ENCODE measurements around the gene BABAM2. TPM values are rescaled to one million over a fixed set of nuclear protein-coding genes. Genes with fewer than 3 reads are reported as not detected.
"Not testable (repeated sequence)": the region's sequence is repeated elsewhere in the genome, so short reads cannot be mapped to it uniquely, and the experiment has no call there.

BABAM2 gene
- total RNA-seq, 3 donors from 2014 or later (not counting 1 experiment from before 2014, with no cell fraction given): 54.6 to 66.1 (median 59.5) TPM

DNA sequence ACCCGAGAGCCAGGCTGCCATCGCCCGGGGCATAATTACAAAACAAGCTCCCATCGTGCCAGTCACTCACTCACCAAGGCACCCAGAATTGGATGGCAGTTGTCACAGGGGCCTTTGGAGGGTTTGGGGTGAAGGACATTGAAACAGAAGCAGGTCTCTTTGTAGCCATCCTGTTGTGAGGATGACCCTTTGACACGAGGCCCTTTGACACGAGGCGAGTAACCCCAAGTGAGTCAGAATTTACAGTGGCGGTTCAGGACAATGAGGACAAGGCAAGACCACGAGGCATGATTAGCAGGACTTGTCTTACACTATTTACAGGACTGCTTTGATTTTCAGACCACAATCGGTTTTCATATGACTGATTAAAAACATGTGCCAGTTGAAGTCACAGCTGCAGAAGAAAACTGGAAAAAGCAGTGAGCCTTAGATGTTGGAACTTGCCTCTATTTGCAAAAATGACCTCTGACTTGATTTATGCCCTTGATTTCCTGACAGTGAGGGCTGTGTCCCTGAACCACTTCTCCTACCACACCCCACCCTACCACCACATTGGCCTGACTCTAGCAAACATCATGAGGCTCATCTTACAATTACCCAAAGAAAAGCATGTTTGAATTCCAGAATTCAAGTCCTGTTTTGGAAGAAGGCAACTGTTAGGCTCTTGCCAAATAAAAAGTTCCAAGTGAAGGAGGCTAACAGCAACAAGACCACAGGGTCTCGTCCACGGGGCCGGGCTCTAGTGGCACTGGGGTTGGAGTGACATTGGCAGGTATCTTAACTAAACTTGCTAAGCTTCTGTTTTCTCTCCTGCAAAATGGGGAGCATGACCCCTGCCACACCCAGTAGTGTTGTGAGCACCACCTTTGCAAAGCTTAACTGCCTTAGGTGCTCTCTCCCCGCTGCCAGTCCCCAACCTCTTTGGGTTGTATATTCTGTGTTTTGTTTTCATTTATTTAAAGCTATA, 437.7 kb downstream of the BABAM2 start:
- Mint-ChIP-seq H3K27me3 (ENCODE audit: low read depth in 2 of 2) (no peaks in the 10 kb centered on the region), H3K4me3 (no peak overlapping the region), H3K27ac (no peak overlapping the region), H3K9me3 (no peaks in the 10 kb centered on the region), H3K36me3 (peaks cover 6% of the 10 kb centered on the region), H3K4me1 (peaks cover 5 to 10% of the 10 kb centered on the region in 2 donors)
- H3K27me3 ChIP-seq (ENCODE audit: control insufficient read depth, insufficient read depth, low read length): no peaks in the 10 kb centered on the region
- ATAC-seq (no peak), DNase-seq (no peak)
- H3K27ac ChIP-seq (ENCODE audit: low read length): no peak overlapping the region
- 77% methylated on average over 14 of the region's 14 CpGs for WGBS (ENCODE audit: insufficient coverage)
- intact Hi-C loops (cut with micrococcal nuclease): no loop called here
- H3K36me3 ChIP-seq (ENCODE audit: control insufficient read depth, insufficient read depth, low read length): no peaks in the 10 kb centered on the region
- no peak overlapping the region for H3K4me3 ChIP-seq (ENCODE audit: low read length)
- H3K9me3 ChIP-seq (ENCODE audit: control insufficient read depth, insufficient read depth, low read length): no peaks in the 10 kb centered on the region
- no peaks in the 10 kb centered on the region for H3K4me1 ChIP-seq (ENCODE audit: control insufficient read depth, insufficient read depth, low read length)
- no peak for TF ChIP-seq CTCF (IDR thresholded peaks at IDR 0.05)

DNA sequence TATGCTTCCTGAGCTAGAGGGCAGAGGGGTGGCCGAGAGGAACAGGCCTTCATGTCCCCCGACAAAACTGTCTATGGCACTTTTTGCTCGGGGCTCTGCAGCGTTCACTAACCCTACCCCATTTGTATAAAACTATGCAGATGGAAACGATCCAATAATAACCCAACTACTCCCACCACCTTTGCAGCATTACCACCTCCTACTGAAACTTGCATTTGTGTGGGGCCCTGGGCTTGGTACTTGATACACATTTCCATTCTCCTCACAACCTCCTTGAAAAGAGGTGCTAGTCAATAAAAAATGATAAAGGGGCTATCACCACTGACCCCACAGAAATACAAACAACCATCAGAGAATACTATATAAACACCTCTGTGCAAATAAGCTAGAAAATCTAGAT, 438.7 kb downstream of the BABAM2 start:
- H3K27me3 Mint-ChIP-seq (ENCODE audit: low read depth in 2 of 2): no peaks in the 10 kb centered on the region

GRCh38 chr2:28330722-28331121, 440.2 kb downstream of the BABAM2 start:
- H3K9me3 ChIP-seq (ENCODE audit: control insufficient read depth, insufficient read depth, low read length); H3K27ac Mint-ChIP-seq; H3K27ac ChIP-seq (ENCODE audit: low read length); H3K9me3 Mint-ChIP-seq; H3K27me3 ChIP-seq (ENCODE audit: control insufficient read depth, insufficient read depth, low read length); H3K27me3 Mint-ChIP-seq (ENCODE audit: low read depth in 2 of 2); H3K4me1 ChIP-seq (ENCODE audit: control insufficient read depth, insufficient read depth, low read length); H3K36me3 Mint-ChIP-seq; intact Hi-C loops (cut with micrococcal nuclease); H3K36me3 ChIP-seq (ENCODE audit: control insufficient read depth, insufficient read depth, low read length); H3K4me1 Mint-ChIP-seq; H3K4me3 ChIP-seq (ENCODE audit: low read length); ATAC-seq; DNase-seq; H3K4me3 Mint-ChIP-seq: not testable (repeated sequence)
- over 99% methylated on average over 5 of the region's 5 CpGs for WGBS (ENCODE audit: insufficient coverage)

More for the DNA sequence above, 438.7 kb downstream of the BABAM2 start:
- DNase-seq (no peak), ATAC-seq (no peak)
- Histone ChIP-seq H3K36me3 (ENCODE audit: control insufficient read depth, insufficient read depth, low read length) (no peaks in the 10 kb centered on the region), H3K9me3 (ENCODE audit: control insufficient read depth, insufficient read depth, low read length) (no peaks in the 10 kb centered on the region), H3K27me3 (ENCODE audit: control insufficient read depth, insufficient read depth, low read length) (no peaks in the 10 kb centered on the region), H3K4me1 (ENCODE audit: control insufficient read depth, insufficient read depth, low read length) (no peaks in the 10 kb centered on the region), H3K4me3 (ENCODE audit: low read length) (no peak overlapping the region), H3K27ac (ENCODE audit: low read length) (no peak overlapping the region)
- intact Hi-C loops (cut with micrococcal nuclease): no loop called here
- 93% methylated on average over 5 of the region's 5 CpGs for WGBS (ENCODE audit: insufficient coverage)
- Mint-ChIP-seq H3K4me1 (peaks cover 5 to 10% of the 10 kb centered on the region in 2 donors), H3K36me3 (peaks cover 6% of the 10 kb centered on the region), H3K27ac (no peak overlapping the region), H3K4me3 (no peak overlapping the region), H3K9me3 (no peaks in the 10 kb centered on the region)
- TF ChIP-seq CTCF (IDR thresholded peaks at IDR 0.05): no peak

GRCh38 chr2:28331797-28332196, 441.3 kb downstream of the BABAM2 start:
- H3K9me3 Mint-ChIP-seq; H3K4me3 Mint-ChIP-seq; H3K27me3 Mint-ChIP-seq (ENCODE audit: low read depth in 2 of 2); H3K4me3 ChIP-seq (ENCODE audit: low read length); H3K36me3 ChIP-seq (ENCODE audit: control insufficient read depth, insufficient read depth, low read length); H3K27ac Mint-ChIP-seq; ATAC-seq; H3K27me3 ChIP-seq (ENCODE audit: control insufficient read depth, insufficient read depth, low read length); H3K36me3 Mint-ChIP-seq; H3K27ac ChIP-seq (ENCODE audit: low read length); intact Hi-C loops (cut with micrococcal nuclease); H3K4me1 ChIP-seq (ENCODE audit: control insufficient read depth, insufficient read depth, low read length); H3K9me3 ChIP-seq (ENCODE audit: control insufficient read depth, insufficient read depth, low read length); DNase-seq: not testable (repeated sequence)
- H3K4me1 Mint-ChIP-seq: peaks cover 5 to 18% of the 10 kb centered on the region in 2 donors
- 100% methylated on average over 2 of the region's 3 CpGs for WGBS (ENCODE audit: insufficient coverage)
